Measurements from ENCODE around the gene IL2RA.
A peak's percentile ranks its signal among the peaks of the same experiment; 100 is the strongest.
"Not testable (repeated sequence)": the region's sequence is repeated elsewhere in the genome, so short reads cannot be mapped to it uniquely, and the experiment has no call there.

Gene IL2RA

GRCh38 chr10:6044751-6045313 is 17.3 kb downstream of the IL2RA start:
- peak; percentile 53 for DNase-seq (ENCODE audit: low spot score)
- in situ Hi-C loops (cut with MboI; ENCODE audit: low sequenced_read_pairs, unreplicated experiment): no loop called here
- TF ChIP-seq CTCF (IDR thresholded peaks at IDR 0.05; ENCODE audit: borderline replicate concordance, control extremely low read depth, extremely low read depth, insufficient read depth, missing control alignments): no peak

- TF ChIP-seq CTCF (IDR thresholded peaks at IDR 0.05; ENCODE audit: borderline replicate concordance, control extremely low read depth, extremely low read depth, insufficient read depth, missing control alignments): no peak
- DNase-seq (ENCODE audit: low spot score): no peak
- in situ Hi-C loops (cut with MboI; ENCODE audit: low sequenced_read_pairs, unreplicated experiment): no loop called here
Measured at GRCh38 chr10:6044060-6044459, 18.1 kb downstream of the IL2RA start.

GRCh38 chr10:6043377-6043776 is 18.8 kb downstream of the IL2RA start:
- DNase-seq (ENCODE audit: low spot score); in situ Hi-C loops (cut with MboI; ENCODE audit: low sequenced_read_pairs, unreplicated experiment): not testable (repeated sequence)

GRCh38 chr10:6040205-6040604 is 22.0 kb downstream of the IL2RA start:
- no peak for TF ChIP-seq CTCF (IDR thresholded peaks at IDR 0.05; ENCODE audit: borderline replicate concordance, control extremely low read depth, extremely low read depth, insufficient read depth, missing control alignments)
- in situ Hi-C loops (cut with MboI; ENCODE audit: low sequenced_read_pairs, unreplicated experiment): no loop called here
- no peak for DNase-seq (ENCODE audit: low spot score)

GRCh38 chr10:6039711-6040110 is 22.5 kb downstream of the IL2RA start:
- no peak for TF ChIP-seq CTCF (IDR thresholded peaks at IDR 0.05; ENCODE audit: borderline replicate concordance, control extremely low read depth, extremely low read depth, insufficient read depth, missing control alignments)
- no peak for DNase-seq (ENCODE audit: low spot score)
- in situ Hi-C loops (cut with MboI; ENCODE audit: low sequenced_read_pairs, unreplicated experiment): no loop called here

GRCh38 chr10:6038071-6038631 is 24.0 kb downstream of the IL2RA start:
- no peak for DNase-seq (ENCODE audit: low spot score)
- in situ Hi-C loops (cut with MboI; ENCODE audit: low sequenced_read_pairs, unreplicated experiment): no loop called here
- no peak for TF ChIP-seq CTCF (IDR thresholded peaks at IDR 0.05; ENCODE audit: borderline replicate concordance, control extremely low read depth, extremely low read depth, insufficient read depth, missing control alignments)

GRCh38 chr10:6037422-6037821 is 24.7 kb downstream of the IL2RA start:
- DNase-seq (ENCODE audit: low spot score): no peak
- no peak for TF ChIP-seq CTCF (IDR thresholded peaks at IDR 0.05; ENCODE audit: borderline replicate concordance, control extremely low read depth, extremely low read depth, insufficient read depth, missing control alignments)
- in situ Hi-C loops (cut with MboI; ENCODE audit: low sequenced_read_pairs, unreplicated experiment): no loop called here

All from GM13976 (cell line).